GM12878 (cell line): Measurements from ENCODE around the gene GSG1. TPM values are rescaled to one million over a fixed set of nuclear protein-coding genes. Genes with fewer than 3 reads are reported as not detected.

Experiments
- ATAC-seq: fragments of 200-7000 bp; cut with Tn5 transposase; 3 replicates; pipeline ENCODE4 v1.9.1; 2020; ENCODE audit warnings: mild to moderate bottlenecking, moderate library complexity
- BruUV-seq: library from RNA; stranded (reverse); fragments of 400-500 nt; replicated peaks from 2 replicates; lab custom pipeline; 2021; lab: Mats Ljungman, UMichigan
- CTCF ChIA-PET: fragments of 300-600 bp; sonication (Branson Sonifier 250); formaldehyde crosslinking; extraction: SDS; loops from one replicate; lab custom pipeline; 2021; ENCODE audit warnings: inconsistent platforms; lab: Yijun Ruan, JAX
- POLR2A ChIA-PET: fragments of 350-600 bp; formaldehyde crosslinking; extraction: SDS; loops from one replicate; lab custom pipeline; 2021; ENCODE audit warnings: inconsistent platforms; lab: Charles Lee
- RAD21 ChIA-PET: fragments of 300-600 bp; sonication (Branson Sonifier 250); formaldehyde crosslinking; loops from one replicate; lab custom pipeline; 2023; ENCODE audit warnings: antibody characterized with exemption; ENCODE audit not compliant: unreplicated experiment; lab: Charles Lee
- SMC1A ChIA-PET: fragments of 300-600 bp; sonication (Branson Sonifier 250); formaldehyde crosslinking; loops from one replicate; lab custom pipeline; 2023; ENCODE audit not compliant: unreplicated experiment, uncharacterized antibody; lab: Charles Lee
- DNase-seq: peaks from one replicate; pipeline ENCODE4 v3.0.0-alpha.2; 2011; ENCODE audit warnings: low read depth, low spot score
- FAIRE-seq: peaks from 3 replicates; lab custom pipeline; 2011; peaks lifted over from hg19 to GRCh38; lab: Jason Lieb, UNC
- H2AFZ ChIP-seq: 2 replicates; pipeline ENCODE4 v1.6.0; 2011; ENCODE audit warnings: low read depth, low read length, control low read depth; ENCODE audit not compliant: control insufficient read depth
- H3K27ac ChIP-seq: 2 replicates; pipeline ENCODE4 v1.5.1; 2011; ENCODE audit warnings: control low read depth; ENCODE audit not compliant: control insufficient read depth, insufficient read depth
- H3K27me3 ChIP-seq, 2 experiments: replicated peaks in 1 of 2; 2 replicates each; pipeline versions ENCODE4 v1.6.0 to v1.6.1; 2011; ENCODE audit warnings: low read length in 1 of 2; ENCODE audit not compliant: control insufficient read depth in 2 of 2, insufficient read depth in 2 of 2
- H3K36me3 ChIP-seq, 2 experiments: 2 replicates each; pipeline ENCODE4 v1.5.1; 2011; ENCODE audit warnings: low read length in 1 of 2; ENCODE audit not compliant: control insufficient read depth in 2 of 2, insufficient read depth in 2 of 2
- H3K4me1 ChIP-seq: 2 replicates; pipeline ENCODE4 v1.6.1; 2011; ENCODE audit warnings: mild to moderate bottlenecking, low read length, moderate library complexity, mixed read lengths; ENCODE audit not compliant: control insufficient read depth, insufficient read depth
- H3K4me2 ChIP-seq: 2 replicates; pipeline ENCODE4 v1.6.0; 2011; ENCODE audit warnings: control low read depth; ENCODE audit not compliant: control insufficient read depth, insufficient read depth
- H3K4me3 ChIP-seq: fragments of 200-600 bp; sonication (generic); 2 replicates; pipeline ENCODE4 v1.5.1; 2016
- H3K79me2 ChIP-seq: 2 replicates; pipeline ENCODE4 v1.6.0; 2011; ENCODE audit warnings: low read length; ENCODE audit not compliant: control insufficient read depth, insufficient read depth
- H3K9ac ChIP-seq: 2 replicates; pipeline ENCODE4 v1.8.0; 2011; ENCODE audit warnings: low read length, control low read depth, mixed read lengths; ENCODE audit not compliant: control insufficient read depth, insufficient read depth
- H3K9me3 ChIP-seq: replicated peaks from 3 replicates; pipeline ENCODE4 v1.5.1; 2011; ENCODE audit warnings: mild to moderate bottlenecking, low read length; ENCODE audit not compliant: control insufficient read depth, insufficient read depth
- H4K20me1 ChIP-seq: 2 replicates; pipeline ENCODE4 v1.6.0; 2011; ENCODE audit not compliant: control insufficient read depth, insufficient read depth
- BACH1 ChIP-seq: fragments of 450-650 bp; IDR thresholded peaks from 2 replicates; pipeline ENCODE4 v1.6.1; 2017; ENCODE audit warnings: mild to moderate bottlenecking, borderline replicate concordance
- BCL11A ChIP-seq: IDR thresholded peaks from 2 replicates; pipeline ENCODE4 v1.6.1; 2011; ENCODE audit warnings: low read depth, low read length
- CBX5 ChIP-seq: sonication (generic); IDR thresholded peaks from 2 replicates; pipeline ENCODE4 v1.6.1; 2016; ENCODE audit warnings: low read depth, moderate library complexity, mild to moderate bottlenecking, inconsistent platforms
- CHD4 ChIP-seq: fragments of 200-600 bp; sonication (generic); IDR thresholded peaks from 2 replicates; pipeline ENCODE4 v1.6.1; 2016; ENCODE audit warnings: mild to moderate bottlenecking
- E4F1 ChIP-seq: fragments of 450-650 bp; IDR thresholded peaks from 2 replicates; pipeline ENCODE4 v1.6.1; 2018; ENCODE audit warnings: borderline replicate concordance, mild to moderate bottlenecking; ENCODE audit not compliant: partially characterized antibody
- HDAC6 ChIP-seq: fragments of 200-600 bp; sonication (generic); IDR thresholded peaks from one replicate; pipeline ENCODE4 v1.8.0; 2017; ENCODE audit warnings: antibody characterized with exemption; ENCODE audit not compliant: unreplicated experiment
- MTA2 ChIP-seq: fragments of 450-650 bp; IDR thresholded peaks from 2 replicates; pipeline ENCODE4 v1.6.1; 2016; ENCODE audit warnings: low read depth, mild to moderate bottlenecking, moderate library complexity
- SREBF1 ChIP-seq: IDR thresholded peaks from 2 replicates; pipeline ENCODE4 v1.6.1; 2012; ENCODE audit warnings: mild to moderate bottlenecking, low read length
- TARDBP ChIP-seq: IDR thresholded peaks from 2 replicates; pipeline ENCODE4 v1.6.1; 2016; ENCODE audit warnings: borderline replicate concordance
- USF2 ChIP-seq: IDR thresholded peaks from 2 replicates; pipeline ENCODE4 v1.6.1; 2011; ENCODE audit warnings: low read depth, low read length, improper control_type of control experiment, borderline replicate concordance
- WGBS: methylation state at CpG from one replicate; pipeline ENCODE4 v1.1.6; 2016; ENCODE audit warnings: low lambda C conversion rate; ENCODE audit not compliant: insufficient replicate concordance, insufficient coverage; ENCODE audit errors: missing lambda C conversion rate; 5-methylcytosine and 5-hydroxymethylcytosine counted together
- in situ Hi-C: fragments of 300-500 bp; cut with MboI; formaldehyde crosslinking; loops from 9 replicates; pipeline ENCODE4 v1.14.3; 2018; ENCODE audit warnings: mixed read lengths
- intact Hi-C: fragments of 100-400 bp; cut with micrococcal nuclease; formaldehyde crosslinking; loops from one replicate; pipeline ENCODE4 v1.14.2; 2022; ENCODE audit not compliant: unreplicated experiment
- polyA plus RNA-seq, 11 experiments: library from polyadenylated mRNA; depleted of rRNA in 4 of 11; unstranded in 6 of 11; stranded (reverse) in 5 of 11; fragments of >200 nt; fragmentation: Nextera tagmentation in 4 of 11; fragmentation: Illumina TruSeq in 1 of 11; extraction: Ambion mirVana in 4 of 11; extraction: Trizol in 1 of 11; gene quantifications; 1 replicate in 1 of 11; 2 replicates in 10 of 11; pipeline versions ENCODE4 v1.2.1 to v1.2.3, GENCODE V29; 2011 to 2016; ENCODE audit warnings: inconsistent platforms in 2 of 11, missing spikeins in 2 of 11, low read depth in 1 of 11
- total RNA-seq, 4 experiments: library from RNA; depleted of rRNA in 3 of 4; stranded (reverse); fragments of >200 nt in 3 of 4; fragmentation: Illumina TruSeq in 1 of 4; extraction: Trizol in 1 of 4; gene quantifications; 2 replicates each; pipeline versions ENCODE4 v1.2.1 to v1.2.3, GENCODE V29; 2013 to 2021
- TF ChIP-seq, protein P1 (sequence below): fragments of 450-650 bp; IDR thresholded peaks from 2 replicates; pipeline ENCODE4 v1.6.1; 2017; ENCODE audit warnings: low read depth, mild to moderate bottlenecking, moderate library complexity

GSG1 gene
- total and polyA plus RNA-seq, 10 of the 15 experiments (the other 5 are each of a cell fraction or from before 2014, with no cell fraction given) = not detected

GRCh38 chr12:13091832-13092231 is 11.6 kb downstream of the GSG1 start:
- POLR2A ChIA-PET = no interaction called here
- Histone ChIP-seq H3K27ac (no peak overlapping the region), H4K20me1 (no peaks in the 10 kb centered on the region), H3K4me1 (peaks cover 22% of the 10 kb centered on the region), H3K36me3 (no peaks in the 10 kb centered on the region), H3K4me2 (no peak overlapping the region), H3K9ac (no peak overlapping the region), H3K4me3 (no peak overlapping the region), H2AFZ (no peak overlapping the region), H3K79me2 (no peaks in the 10 kb centered on the region), H3K27me3 (no peaks in the 10 kb centered on the region), H3K9me3 (no peaks in the 10 kb centered on the region; the same call in 2 of the 3 replicates)
- WGBS = 68% methylated on average over 6 of the region's 6 CpGs
- ATAC-seq (no peak), FAIRE-seq (no peak), DNase-seq (no peak)
- RAD21 ChIA-PET = no interaction called here
- BruUV-seq = no TSS peak
- in situ Hi-C loops = no loop called here
- intact Hi-C loops = no loop called here
- SMC1A ChIA-PET = no interaction called here
- no peak for TF ChIP-seq E4F1
- no peak for TF ChIP-seq USF2
- no peak for TF ChIP-seq MTA2
- no peak for TF ChIP-seq BCL11A
- no peak for TF ChIP-seq TARDBP
- no peak for TF ChIP-seq HDAC6
- no peak for TF ChIP-seq CHD4
- TF ChIP-seq, protein P1, sequence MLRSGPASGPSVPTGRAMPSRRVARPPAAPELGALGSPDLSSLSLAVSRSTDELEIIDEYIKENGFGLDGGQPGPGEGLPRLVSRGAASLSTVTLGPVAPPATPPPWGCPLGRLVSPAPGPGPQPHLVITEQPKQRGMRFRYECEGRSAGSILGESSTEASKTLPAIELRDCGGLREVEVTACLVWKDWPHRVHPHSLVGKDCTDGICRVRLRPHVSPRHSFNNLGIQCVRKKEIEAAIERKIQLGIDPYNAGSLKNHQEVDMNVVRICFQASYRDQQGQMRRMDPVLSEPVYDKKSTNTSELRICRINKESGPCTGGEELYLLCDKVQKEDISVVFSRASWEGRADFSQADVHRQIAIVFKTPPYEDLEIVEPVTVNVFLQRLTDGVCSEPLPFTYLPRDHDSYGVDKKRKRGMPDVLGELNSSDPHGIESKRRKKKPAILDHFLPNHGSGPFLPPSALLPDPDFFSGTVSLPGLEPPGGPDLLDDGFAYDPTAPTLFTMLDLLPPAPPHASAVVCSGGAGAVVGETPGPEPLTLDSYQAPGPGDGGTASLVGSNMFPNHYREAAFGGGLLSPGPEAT = no peak
- TF ChIP-seq CBX5 = no peak
- TF ChIP-seq SREBF1 = no peak
- no peak for TF ChIP-seq BACH1
- CTCF ChIA-PET = no interaction called here
